ENCODE data around the gene EFR3B. TPM values are rescaled to one million over a fixed set of nuclear protein-coding genes. Genes with fewer than 3 reads are reported as not detected.

The EFR3B gene
- total and polyA plus RNA-seq, 4 donors = 14.4 to 47.6 (median 42.5) TPM

- peaks cover 21% of the 10 kb centered on the region for H3K4me1 ChIP-seq (ENCODE audit: control insufficient read depth, insufficient read depth, low read length)
These were observed 124.4 kb downstream of the EFR3B start for GRCh38 chr2:25165992-25166875.

GRCh38 chr2:25168256-25169072 lies 126.6 kb downstream of the EFR3B start, which contains the start of gene POMC:
Gene POMC, minus strand, starts transcription at chr2:25168580. Its CDS starts 3,808 bp downstream, at chr2:25164772.
- no peaks in the 10 kb centered on the region for H3K9me3 ChIP-seq (ENCODE audit: control insufficient read depth, insufficient read depth, low read length)
- peaks cover 61% of the 10 kb centered on the region for H3K27me3 ChIP-seq (ENCODE audit: control insufficient read depth, insufficient read depth, low read length)
- H3K36me3 ChIP-seq (ENCODE audit: control insufficient read depth, insufficient read depth, low read length) = no peaks in the 10 kb centered on the region
- 1% methylated on average over 72 of the region's 75 CpGs for WGBS (ENCODE audit: insufficient coverage)
- peak in 1 of 6 donors; percentile 49 for DNase-seq (ENCODE audit: low read depth in 4 of 6, low spot score in 6 of 6)
- no peak within 1 kb of the TSS for H3K27ac ChIP-seq (ENCODE audit: low read depth, low read length)
- peaks cover 18% of the 10 kb centered on the region for H3K4me1 ChIP-seq (ENCODE audit: control insufficient read depth, insufficient read depth, low read length)
- peak within 1 kb of the TSS; percentile 36 for H3K4me3 ChIP-seq (ENCODE audit: low read depth, low read length)

More at GRCh38 chr2:25165992-25166875, 124.4 kb downstream of the EFR3B start:
- H3K36me3 ChIP-seq (ENCODE audit: control insufficient read depth, insufficient read depth, low read length) = peaks cover under 1% of the 10 kb centered on the region
- peak in 1 of 6 donors; percentile 14 for DNase-seq (ENCODE audit: low read depth in 4 of 6, low spot score in 6 of 6)
- 48% methylated on average over 7 of the region's 10 CpGs for WGBS (ENCODE audit: insufficient coverage)
- no peaks in the 10 kb centered on the region for H3K9me3 ChIP-seq (ENCODE audit: control insufficient read depth, insufficient read depth, low read length)
- no peak overlapping the region for H3K4me3 ChIP-seq (ENCODE audit: low read depth, low read length)
- H3K27ac ChIP-seq (ENCODE audit: low read depth, low read length) = no peak overlapping the region
- H3K27me3 ChIP-seq (ENCODE audit: control insufficient read depth, insufficient read depth, low read length) = peaks cover 67% of the 10 kb centered on the region

- no CpG with 5 or more reads among the region's 2 CpGs for WGBS (ENCODE audit: insufficient coverage)
- peaks cover 55% of the 10 kb centered on the region for H3K27me3 ChIP-seq (ENCODE audit: control insufficient read depth, insufficient read depth, low read length)
- H3K27ac ChIP-seq (ENCODE audit: low read depth, low read length) = no peak overlapping the region
- DNase-seq (ENCODE audit: low read depth in 4 of 6, low spot score in 6 of 6) = no peak
- peaks cover 18% of the 10 kb centered on the region for H3K4me1 ChIP-seq (ENCODE audit: control insufficient read depth, insufficient read depth, low read length)
- H3K9me3 ChIP-seq (ENCODE audit: control insufficient read depth, insufficient read depth, low read length) = no peaks in the 10 kb centered on the region
- no peak overlapping the region for H3K4me3 ChIP-seq (ENCODE audit: low read depth, low read length)
- no peaks in the 10 kb centered on the region for H3K36me3 ChIP-seq (ENCODE audit: control insufficient read depth, insufficient read depth, low read length)
These were observed 127.2 kb downstream of the EFR3B start for GRCh38 chr2:25169073-25169470.

- Histone ChIP-seq H3K36me3 (ENCODE audit: control insufficient read depth, insufficient read depth, low read length) (no peaks in the 10 kb centered on the region), H3K4me1 (ENCODE audit: control insufficient read depth, insufficient read depth, low read length) (peaks cover 18% of the 10 kb centered on the region), H3K27me3 (ENCODE audit: control insufficient read depth, insufficient read depth, low read length) (peaks cover 47% of the 10 kb centered on the region), H3K9me3 (ENCODE audit: control insufficient read depth, insufficient read depth, low read length) (no peaks in the 10 kb centered on the region), H3K4me3 (ENCODE audit: low read depth, low read length) (no peak overlapping the region), H3K27ac (ENCODE audit: low read depth, low read length) (no peak overlapping the region)
- DNase-seq (ENCODE audit: low read depth in 4 of 6, low spot score in 6 of 6) = no peak
- WGBS (ENCODE audit: insufficient coverage) = 100% methylated on average over 1 of the region's 7 CpGs
These were observed 129.0 kb downstream of the EFR3B start for GRCh38 chr2:25170888-25171287.

GRCh38 chr2:25173719-25174118 lies 131.8 kb downstream of the EFR3B start:
- Histone ChIP-seq H3K36me3 (ENCODE audit: control insufficient read depth, insufficient read depth, low read length) (no peaks in the 10 kb centered on the region), H3K9me3 (ENCODE audit: control insufficient read depth, insufficient read depth, low read length) (no peaks in the 10 kb centered on the region), H3K27ac (ENCODE audit: low read depth, low read length) (no peak overlapping the region), H3K4me1 (ENCODE audit: control insufficient read depth, insufficient read depth, low read length) (peaks cover 9% of the 10 kb centered on the region), H3K4me3 (ENCODE audit: low read depth, low read length) (no peak overlapping the region), H3K27me3 (ENCODE audit: control insufficient read depth, insufficient read depth, low read length) (peaks cover 21% of the 10 kb centered on the region)
- no peak for DNase-seq (ENCODE audit: low read depth in 4 of 6, low spot score in 6 of 6)
- 87% methylated on average over 5 of the region's 5 CpGs for WGBS (ENCODE audit: insufficient coverage)

- H3K27me3 ChIP-seq (ENCODE audit: control insufficient read depth, insufficient read depth, low read length) = peaks cover 15% of the 10 kb centered on the region
- H3K4me3 ChIP-seq (ENCODE audit: low read depth, low read length) = no peak overlapping the region
- H3K27ac ChIP-seq (ENCODE audit: low read depth, low read length) = no peak overlapping the region
- WGBS (ENCODE audit: insufficient coverage) = 91% methylated on average over 6 of the region's 6 CpGs
- H3K4me1 ChIP-seq (ENCODE audit: control insufficient read depth, insufficient read depth, low read length) = peaks cover 6% of the 10 kb centered on the region
- no peak for DNase-seq (ENCODE audit: low read depth in 4 of 6, low spot score in 6 of 6)
- no peaks in the 10 kb centered on the region for H3K9me3 ChIP-seq (ENCODE audit: control insufficient read depth, insufficient read depth, low read length)
- H3K36me3 ChIP-seq (ENCODE audit: control insufficient read depth, insufficient read depth, low read length) = no peaks in the 10 kb centered on the region
These were observed 132.5 kb downstream of the EFR3B start for GRCh38 chr2:25174192-25174861.

- 82% methylated on average over 6 of the region's 6 CpGs for WGBS (ENCODE audit: insufficient coverage)
These were observed 134.3 kb downstream of the EFR3B start for GRCh38 chr2:25176138-25176537.

GRCh38 chr2:25176541-25177181 lies 134.8 kb downstream of the EFR3B start:
- H3K9me3 ChIP-seq (ENCODE audit: control insufficient read depth, insufficient read depth, low read length) = no peaks in the 10 kb centered on the region
- H3K4me1 ChIP-seq (ENCODE audit: control insufficient read depth, insufficient read depth, low read length) = peaks cover 6% of the 10 kb centered on the region
- WGBS (ENCODE audit: insufficient coverage) = 100% methylated on average over 3 of the region's 5 CpGs
- no peak overlapping the region for H3K4me3 ChIP-seq (ENCODE audit: low read depth, low read length)
- H3K27me3 ChIP-seq (ENCODE audit: control insufficient read depth, insufficient read depth, low read length) = peaks cover 4% of the 10 kb centered on the region
- no peak for DNase-seq (ENCODE audit: low read depth in 4 of 6, low spot score in 6 of 6)
- no peak overlapping the region for H3K27ac ChIP-seq (ENCODE audit: low read depth, low read length)
- no peaks in the 10 kb centered on the region for H3K36me3 ChIP-seq (ENCODE audit: control insufficient read depth, insufficient read depth, low read length)

More at GRCh38 chr2:25176138-25176537, 134.3 kb downstream of the EFR3B start:
- Histone ChIP-seq H3K4me3 (ENCODE audit: low read depth, low read length) (no peak overlapping the region), H3K27ac (ENCODE audit: low read depth, low read length) (no peak overlapping the region), H3K27me3 (ENCODE audit: control insufficient read depth, insufficient read depth, low read length) (peaks cover 4% of the 10 kb centered on the region), H3K4me1 (ENCODE audit: control insufficient read depth, insufficient read depth, low read length) (peaks cover 6% of the 10 kb centered on the region), H3K36me3 (ENCODE audit: control insufficient read depth, insufficient read depth, low read length) (no peaks in the 10 kb centered on the region), H3K9me3 (ENCODE audit: control insufficient read depth, insufficient read depth, low read length) (no peaks in the 10 kb centered on the region)
- no peak for DNase-seq (ENCODE audit: low read depth in 4 of 6, low spot score in 6 of 6)

GRCh38 chr2:25177211-25177611 lies 135.3 kb downstream of the EFR3B start:
- 28% methylated on average over 4 of the region's 8 CpGs for WGBS (ENCODE audit: insufficient coverage)
- Histone ChIP-seq H3K27me3 (ENCODE audit: control insufficient read depth, insufficient read depth, low read length) (peaks cover 4% of the 10 kb centered on the region), H3K36me3 (ENCODE audit: control insufficient read depth, insufficient read depth, low read length) (no peaks in the 10 kb centered on the region), H3K4me1 (ENCODE audit: control insufficient read depth, insufficient read depth, low read length) (peaks cover 6% of the 10 kb centered on the region), H3K9me3 (ENCODE audit: control insufficient read depth, insufficient read depth, low read length) (no peaks in the 10 kb centered on the region), H3K4me3 (ENCODE audit: low read depth, low read length) (no peak overlapping the region), H3K27ac (ENCODE audit: low read depth, low read length) (no peak overlapping the region)
- DNase-seq (ENCODE audit: low read depth in 4 of 6, low spot score in 6 of 6) = peak in 1 of 6 donors; percentile 39

Measured in spinal cord (tissue), 10 donors.